ENCODE measurements around the gene MORN5. TPM values are rescaled to one million over a fixed set of nuclear protein-coding genes. Genes with fewer than 3 reads are reported as not detected.

Gene MORN5
- total RNA-seq, 1 experiment from 2014 or later, result not detected

GRCh38 chr9:122183501-122183900 lies 23.8 kb downstream of the MORN5 start:
- Histone ChIP-seq H3K9me2 (replicated peaks; ENCODE audit: insufficient read depth, low read length) (no peaks in the 10 kb centered on the region), H2AFZ (ENCODE audit: low read length) (no peak overlapping the region), H3K36me3 (ENCODE audit: insufficient read depth, low read length) (no peaks in the 10 kb centered on the region), H3K27ac (ENCODE audit: low read length) (no peak overlapping the region), H3K4me3 (ENCODE audit: low read length) (no peak overlapping the region), H3K4me2 (ENCODE audit: low read depth, low read length, poor library complexity, severe bottlenecking) (no peak overlapping the region), H3K4me1 (ENCODE audit: low read length) (no peaks in the 10 kb centered on the region), H3K27me3 (ENCODE audit: low read length) (no peaks in the 10 kb centered on the region), H4K20me1 (ENCODE audit: insufficient read depth, low read depth, low read length) (no peaks in the 10 kb centered on the region), H3K9ac (ENCODE audit: low read length) (no peak overlapping the region), H3K79me2 (ENCODE audit: low read length) (no peaks in the 10 kb centered on the region), H3K9me3 (ENCODE audit: low read length) (no peaks in the 10 kb centered on the region)
- DNase-seq, result no peak

GRCh38 chr9:122184551-122184950 lies 24.8 kb downstream of the MORN5 start:
- Histone ChIP-seq H3K4me2 (ENCODE audit: low read depth, low read length, poor library complexity, severe bottlenecking) (no peak overlapping the region), H3K9me3 (ENCODE audit: low read length) (no peaks in the 10 kb centered on the region), H3K79me2 (ENCODE audit: low read length) (no peaks in the 10 kb centered on the region), H3K9me2 (replicated peaks; ENCODE audit: insufficient read depth, low read length) (no peaks in the 10 kb centered on the region), H3K4me1 (ENCODE audit: low read length) (no peaks in the 10 kb centered on the region), H3K36me3 (ENCODE audit: insufficient read depth, low read length) (no peaks in the 10 kb centered on the region), H2AFZ (ENCODE audit: low read length) (no peak overlapping the region), H3K9ac (ENCODE audit: low read length) (no peak overlapping the region), H3K27me3 (ENCODE audit: low read length) (no peaks in the 10 kb centered on the region), H4K20me1 (ENCODE audit: insufficient read depth, low read depth, low read length) (no peaks in the 10 kb centered on the region), H3K4me3 (ENCODE audit: low read length) (no peak overlapping the region), H3K27ac (ENCODE audit: low read length) (no peak overlapping the region)
- no peak for DNase-seq

- H3K27ac ChIP-seq (ENCODE audit: low read length), result no peak overlapping the region
- no peaks in the 10 kb centered on the region for H3K9me2 ChIP-seq (replicated peaks; ENCODE audit: insufficient read depth, low read length)
- H3K79me2 ChIP-seq (ENCODE audit: low read length), result no peaks in the 10 kb centered on the region
- H4K20me1 ChIP-seq (ENCODE audit: insufficient read depth, low read depth, low read length), result no peaks in the 10 kb centered on the region
- no peak overlapping the region for H3K9ac ChIP-seq (ENCODE audit: low read length)
- no peaks in the 10 kb centered on the region for H3K9me3 ChIP-seq (ENCODE audit: low read length)
- no peak overlapping the region for H2AFZ ChIP-seq (ENCODE audit: low read length)
- no peak overlapping the region for H3K4me2 ChIP-seq (ENCODE audit: low read depth, low read length, poor library complexity, severe bottlenecking)
- H3K4me1 ChIP-seq (ENCODE audit: low read length), result no peaks in the 10 kb centered on the region
- H3K36me3 ChIP-seq (ENCODE audit: insufficient read depth, low read length), result no peaks in the 10 kb centered on the region
- no peaks in the 10 kb centered on the region for H3K27me3 ChIP-seq (ENCODE audit: low read length)
- no peak for DNase-seq
- no peak overlapping the region for H3K4me3 ChIP-seq (ENCODE audit: low read length)
Observed at GRCh38 chr9:122186301-122186700, 26.6 kb downstream of the MORN5 start.

- Histone ChIP-seq H3K4me1 (ENCODE audit: low read length) (no peaks in the 10 kb centered on the region), H3K79me2 (ENCODE audit: low read length) (no peaks in the 10 kb centered on the region), H3K9me3 (ENCODE audit: low read length) (no peaks in the 10 kb centered on the region), H3K9me2 (replicated peaks; ENCODE audit: insufficient read depth, low read length) (no peaks in the 10 kb centered on the region), H3K9ac (ENCODE audit: low read length) (no peak overlapping the region), H3K4me2 (ENCODE audit: low read depth, low read length, poor library complexity, severe bottlenecking) (no peak overlapping the region), H3K36me3 (ENCODE audit: insufficient read depth, low read length) (no peaks in the 10 kb centered on the region), H3K4me3 (ENCODE audit: low read length) (no peak overlapping the region), H3K27ac (ENCODE audit: low read length) (no peak overlapping the region), H2AFZ (ENCODE audit: low read length) (no peak overlapping the region), H4K20me1 (ENCODE audit: insufficient read depth, low read depth, low read length) (no peaks in the 10 kb centered on the region), H3K27me3 (ENCODE audit: low read length) (no peaks in the 10 kb centered on the region)
- no peak for DNase-seq
Observed at GRCh38 chr9:122186777-122187470, 27.2 kb downstream of the MORN5 start.

- Histone ChIP-seq H3K79me2 (ENCODE audit: low read length) (no peaks in the 10 kb centered on the region), H3K36me3 (ENCODE audit: insufficient read depth, low read length) (no peaks in the 10 kb centered on the region), H4K20me1 (ENCODE audit: insufficient read depth, low read depth, low read length) (no peaks in the 10 kb centered on the region), H3K9me2 (replicated peaks; ENCODE audit: insufficient read depth, low read length) (no peaks in the 10 kb centered on the region), H3K9me3 (ENCODE audit: low read length) (no peaks in the 10 kb centered on the region), H2AFZ (ENCODE audit: low read length) (no peak overlapping the region), H3K4me2 (ENCODE audit: low read depth, low read length, poor library complexity, severe bottlenecking) (no peak overlapping the region), H3K27me3 (ENCODE audit: low read length) (no peaks in the 10 kb centered on the region), H3K4me1 (ENCODE audit: low read length) (no peaks in the 10 kb centered on the region), H3K4me3 (ENCODE audit: low read length) (no peak overlapping the region), H3K27ac (ENCODE audit: low read length) (no peak overlapping the region), H3K9ac (ENCODE audit: low read length) (no peak overlapping the region)
- no peak for DNase-seq
Observed at GRCh38 chr9:122188369-122188768, 28.7 kb downstream of the MORN5 start.

GRCh38 chr9:122190597-122191381 lies 31.1 kb downstream of the MORN5 start:
- H3K27ac ChIP-seq (ENCODE audit: low read length), result no peak overlapping the region
- H3K4me2 ChIP-seq (ENCODE audit: low read depth, low read length, poor library complexity, severe bottlenecking), result no peak overlapping the region
- H3K9ac ChIP-seq (ENCODE audit: low read length), result no peak overlapping the region
- no peak for DNase-seq
- H3K4me3 ChIP-seq (ENCODE audit: low read length), result no peak overlapping the region
- no peaks in the 10 kb centered on the region for H4K20me1 ChIP-seq (ENCODE audit: insufficient read depth, low read depth, low read length)
- H2AFZ ChIP-seq (ENCODE audit: low read length), result no peak overlapping the region
- no peaks in the 10 kb centered on the region for H3K36me3 ChIP-seq (ENCODE audit: insufficient read depth, low read length)
- H3K27me3 ChIP-seq (ENCODE audit: low read length), result no peaks in the 10 kb centered on the region
- no peaks in the 10 kb centered on the region for H3K4me1 ChIP-seq (ENCODE audit: low read length)
- no peaks in the 10 kb centered on the region for H3K9me2 ChIP-seq (replicated peaks; ENCODE audit: insufficient read depth, low read length)
- no peaks in the 10 kb centered on the region for H3K79me2 ChIP-seq (ENCODE audit: low read length)
- H3K9me3 ChIP-seq (ENCODE audit: low read length), result no peaks in the 10 kb centered on the region

GRCh38 chr9:122191584-122191983 lies 31.9 kb downstream of the MORN5 start:
- Histone ChIP-seq H3K27ac (ENCODE audit: low read length) (no peak overlapping the region), H2AFZ (ENCODE audit: low read length) (no peak overlapping the region), H3K27me3 (ENCODE audit: low read length) (no peaks in the 10 kb centered on the region), H4K20me1 (ENCODE audit: insufficient read depth, low read depth, low read length) (no peaks in the 10 kb centered on the region), H3K9me2 (replicated peaks; ENCODE audit: insufficient read depth, low read length) (no peaks in the 10 kb centered on the region), H3K36me3 (ENCODE audit: insufficient read depth, low read length) (no peaks in the 10 kb centered on the region), H3K9me3 (ENCODE audit: low read length) (no peaks in the 10 kb centered on the region), H3K4me3 (ENCODE audit: low read length) (no peak overlapping the region), H3K4me1 (ENCODE audit: low read length) (no peaks in the 10 kb centered on the region), H3K4me2 (ENCODE audit: low read depth, low read length, poor library complexity, severe bottlenecking) (no peak overlapping the region), H3K79me2 (ENCODE audit: low read length) (no peaks in the 10 kb centered on the region), H3K9ac (ENCODE audit: low read length) (no peak overlapping the region)
- no peak for DNase-seq

GRCh38 chr9:122192261-122192875 lies 32.7 kb downstream of the MORN5 start:
- Histone ChIP-seq H3K9me2 (replicated peaks; ENCODE audit: insufficient read depth, low read length) (no peaks in the 10 kb centered on the region), H3K36me3 (ENCODE audit: insufficient read depth, low read length) (no peaks in the 10 kb centered on the region), H2AFZ (ENCODE audit: low read length) (no peak overlapping the region), H3K9ac (ENCODE audit: low read length) (no peak overlapping the region), H3K4me2 (ENCODE audit: low read depth, low read length, poor library complexity, severe bottlenecking) (no peak overlapping the region), H3K9me3 (ENCODE audit: low read length) (no peaks in the 10 kb centered on the region), H3K4me1 (ENCODE audit: low read length) (no peaks in the 10 kb centered on the region), H3K79me2 (ENCODE audit: low read length) (no peaks in the 10 kb centered on the region), H4K20me1 (ENCODE audit: insufficient read depth, low read depth, low read length) (no peaks in the 10 kb centered on the region), H3K27ac (ENCODE audit: low read length) (no peak overlapping the region), H3K4me3 (ENCODE audit: low read length) (no peak overlapping the region), H3K27me3 (ENCODE audit: low read length) (no peaks in the 10 kb centered on the region)
- DNase-seq, result no peak
